GM21529 (cell line): ENCODE results near the gene GOLGA8T.
"Not testable (repeated sequence)": the region's sequence is repeated elsewhere in the genome, so short reads cannot be mapped to it uniquely, and the experiment has no call there.

Source experiments
- ATAC-seq: cut with Tn5 transposase; IDR thresholded peaks from one replicate; pipeline ENCODE4 v1.9.1; 2021; ENCODE audit not compliant: unreplicated experiment

Gene GOLGA8T

GRCh38 chr15:30191639-30192038 is 56.8 kb downstream of the GOLGA8T start:
- ATAC-seq, result not testable (repeated sequence)

GRCh38 chr15:30192119-30192745 is 57.4 kb downstream of the GOLGA8T start:
- not testable (repeated sequence) for ATAC-seq

GRCh38 chr15:30192892-30193291 is 58.0 kb downstream of the GOLGA8T start:
- not testable (repeated sequence) for ATAC-seq
